Loucy (cell line): ENCODE measurements around the gene CDC34.

Source experiments
- H2AFZ ChIP-seq: fragments of 200-600 bp; sonication (generic); 2 replicates; pipeline ENCODE4 v1.6.0; 2016; ENCODE audit warnings: antibody characterized with exemption, mild to moderate bottlenecking, low read length, moderate library complexity
- H3F3A ChIP-seq: fragments of 200-600 bp; 2 replicates; pipeline ENCODE4 v1.6.0; 2016; ENCODE audit warnings: antibody characterized with exemption, low read depth, mild to moderate bottlenecking
- H3K27me3 ChIP-seq: fragments of 200-600 bp; sonication (generic); 2 replicates; pipeline ENCODE4 v1.6.1; 2014; ENCODE audit warnings: low read length, mild to moderate bottlenecking; ENCODE audit not compliant: insufficient read depth, poor library complexity, severe bottlenecking
- H3K36me3 ChIP-seq: fragments of 200-600 bp; sonication (generic); 2 replicates; pipeline ENCODE4 v1.6.1; 2016; ENCODE audit warnings: low read length; ENCODE audit not compliant: insufficient read depth
- H3K4me1 ChIP-seq: fragments of 200-600 bp; sonication (generic); 2 replicates; pipeline ENCODE4 v1.5.1; 2014; ENCODE audit warnings: low read length, mild to moderate bottlenecking; ENCODE audit not compliant: insufficient read depth, poor library complexity, severe bottlenecking
- H3K4me2 ChIP-seq: fragments of 200-600 bp; sonication (generic); 2 replicates; pipeline ENCODE4 v1.6.0; 2014; ENCODE audit warnings: antibody characterized with exemption, low read length, low read depth, mild to moderate bottlenecking; ENCODE audit not compliant: poor library complexity, severe bottlenecking
- H3K4me3 ChIP-seq: fragments of 200-600 bp; sonication (generic); 2 replicates; pipeline ENCODE4 v1.5.1; 2014; ENCODE audit warnings: low read length, mild to moderate bottlenecking, mixed read lengths; ENCODE audit not compliant: poor library complexity, severe bottlenecking
- H3K79me2 ChIP-seq: fragments of 200-600 bp; sonication (generic); 2 replicates; pipeline ENCODE4 v1.6.1; 2014; ENCODE audit warnings: low read length; ENCODE audit not compliant: insufficient read depth
- H3K9ac ChIP-seq: fragments of 200-600 bp; sonication (generic); 2 replicates; pipeline ENCODE4 v1.6.0; 2014; ENCODE audit warnings: mild to moderate bottlenecking, low read depth, low read length, moderate library complexity; ENCODE audit not compliant: poor library complexity, severe bottlenecking
- H3K9me2 ChIP-seq: fragments of 200-600 bp; sonication (generic); replicated peaks from 2 replicates; pipeline ENCODE4 v1.6.1; 2016; ENCODE audit warnings: low read depth, low read length, mixed read lengths
- H3K9me3 ChIP-seq: fragments of 200-600 bp; sonication (generic); 2 replicates; pipeline ENCODE4 v1.6.1; 2014; ENCODE audit warnings: mild to moderate bottlenecking, antibody characterized with exemption, low read length, low read depth; ENCODE audit not compliant: insufficient read depth
- H4K20me1 ChIP-seq: fragments of 200-600 bp; sonication (generic); 2 replicates; pipeline ENCODE4 v1.6.0; 2014; ENCODE audit warnings: antibody characterized with exemption, low read length, mild to moderate bottlenecking; ENCODE audit not compliant: insufficient read depth, poor library complexity, severe bottlenecking
- CTCF ChIP-seq: fragments of 200-600 bp; sonication (generic); conservative IDR thresholded peaks from 2 replicates; pipeline ENCODE4 v1.5.1; 2014; ENCODE audit warnings: mild to moderate bottlenecking, antibody characterized with exemption, low read length
- EZH2phosphoT487 ChIP-seq: fragments of 200-600 bp; IDR thresholded peaks from 2 replicates; pipeline ENCODE4 v1.6.1; 2018; ENCODE audit warnings: antibody characterized with exemption, mild to moderate bottlenecking, moderate library complexity, borderline replicate concordance

Gene CDC34

GRCh38 chr19:541699-542098 is 10.1 kb downstream of the CDC34 start:
- Histone ChIP-seq H3K79me2 (peaks cover under 1% of the 10 kb centered on the region; the same call in 1 of the 2 replicates), H3K4me1 (no peaks in the 10 kb centered on the region), H3K4me2 (no peak overlapping the region), H2AFZ (no peak overlapping the region), H3K9me3 (no peaks in the 10 kb centered on the region), H4K20me1 (no peaks in the 10 kb centered on the region), H3F3A (no peaks in the 10 kb centered on the region), H3K9ac (no peak overlapping the region), H3K9me2 (no peaks in the 10 kb centered on the region), H3K4me3 (no peak overlapping the region), H3K27me3 (no peaks in the 10 kb centered on the region), H3K36me3 (peaks cover 26% of the 10 kb centered on the region; the same call in 1 of the 2 replicates)
- TF ChIP-seq CTCF (no peak), EZH2phosphoT487 (no peak)

DNA sequence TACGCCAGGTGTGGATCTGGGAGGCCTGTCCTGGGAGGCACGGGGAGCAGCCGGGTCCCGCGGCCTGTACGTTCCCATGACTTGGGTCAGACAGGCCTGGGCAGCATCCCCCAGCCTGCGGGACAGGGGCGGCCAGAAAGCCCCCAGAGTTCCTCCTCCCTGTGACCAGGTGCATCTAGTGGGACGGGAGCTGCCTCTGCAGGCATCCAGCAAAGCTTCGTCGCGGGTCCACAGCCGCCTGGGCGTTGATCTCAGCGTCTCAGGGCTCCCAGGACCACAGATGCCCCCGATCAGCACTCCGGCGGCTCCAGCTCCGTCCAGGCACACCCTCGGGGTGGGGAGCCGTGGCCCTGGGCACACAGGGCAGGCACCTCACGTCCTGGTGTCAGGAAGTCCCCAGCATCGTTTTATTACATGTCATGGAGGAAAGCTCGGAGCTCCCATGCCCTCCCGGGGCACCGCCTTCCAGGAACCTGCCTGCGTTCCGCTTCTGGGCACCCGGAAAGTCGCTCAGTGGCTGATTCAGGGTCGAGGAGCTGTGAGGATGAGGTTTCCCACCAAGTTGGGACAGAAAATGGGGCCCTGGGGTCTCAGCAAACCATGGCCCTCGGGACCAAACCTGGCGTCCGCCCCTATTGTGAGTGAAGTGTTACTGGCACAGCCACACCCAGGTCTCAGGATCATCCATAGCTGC is 10.8 kb downstream of the CDC34 start:
- Histone ChIP-seq H3K9me2 (no peaks in the 10 kb centered on the region), H2AFZ (no peak overlapping the region), H3K9me3 (no peaks in the 10 kb centered on the region), H3F3A (no peaks in the 10 kb centered on the region), H3K36me3 (peaks cover 22% of the 10 kb centered on the region; the same call in 1 of the 2 replicates), H4K20me1 (no peaks in the 10 kb centered on the region), H3K4me2 (no peak overlapping the region), H3K4me1 (no peaks in the 10 kb centered on the region), H3K27me3 (no peaks in the 10 kb centered on the region), H3K79me2 (no peaks in the 10 kb centered on the region), H3K4me3 (no peak overlapping the region), H3K9ac (no peak overlapping the region)
- TF ChIP-seq CTCF = no peak
- no peak for TF ChIP-seq EZH2phosphoT487

- Histone ChIP-seq H3K9me3 (no peaks in the 10 kb centered on the region), H3K4me2 (no peak within 1 kb of the TSS), H3K4me3 (no peak within 1 kb of the TSS), H3K36me3 (peaks cover 13% of the 10 kb centered on the region; the same call in 1 of the 2 replicates), H3F3A (no peaks in the 10 kb centered on the region), H3K4me1 (no peaks in the 10 kb centered on the region), H3K9me2 (no peaks in the 10 kb centered on the region), H3K27me3 (no peaks in the 10 kb centered on the region), H3K9ac (no peak within 1 kb of the TSS), H3K79me2 (no peaks in the 10 kb centered on the region), H2AFZ (no peak within 1 kb of the TSS), H4K20me1 (no peaks in the 10 kb centered on the region)
- no peak for TF ChIP-seq CTCF
- no peak for TF ChIP-seq EZH2phosphoT487
Measured at GRCh38 chr19:543910-544608, 12.5 kb downstream of the CDC34 start, which contains the start of gene GZMM. TSS of gene GZMM (plus strand) at chr19:544053. CDS start at chr19:544072, 19 bp downstream.
